ENCODE results near the gene HES6. TPM values are rescaled to one million over a fixed set of nuclear protein-coding genes. Genes with fewer than 3 reads are reported as not detected.
A peak's percentile ranks its signal among the peaks of the same experiment; 100 is the strongest.

HES6 gene
- total and polyA plus RNA-seq, 2 donors (not counting 1 experiment from before 2014, with no cell fraction given) = 0.82 to 4.1 TPM

DNA sequence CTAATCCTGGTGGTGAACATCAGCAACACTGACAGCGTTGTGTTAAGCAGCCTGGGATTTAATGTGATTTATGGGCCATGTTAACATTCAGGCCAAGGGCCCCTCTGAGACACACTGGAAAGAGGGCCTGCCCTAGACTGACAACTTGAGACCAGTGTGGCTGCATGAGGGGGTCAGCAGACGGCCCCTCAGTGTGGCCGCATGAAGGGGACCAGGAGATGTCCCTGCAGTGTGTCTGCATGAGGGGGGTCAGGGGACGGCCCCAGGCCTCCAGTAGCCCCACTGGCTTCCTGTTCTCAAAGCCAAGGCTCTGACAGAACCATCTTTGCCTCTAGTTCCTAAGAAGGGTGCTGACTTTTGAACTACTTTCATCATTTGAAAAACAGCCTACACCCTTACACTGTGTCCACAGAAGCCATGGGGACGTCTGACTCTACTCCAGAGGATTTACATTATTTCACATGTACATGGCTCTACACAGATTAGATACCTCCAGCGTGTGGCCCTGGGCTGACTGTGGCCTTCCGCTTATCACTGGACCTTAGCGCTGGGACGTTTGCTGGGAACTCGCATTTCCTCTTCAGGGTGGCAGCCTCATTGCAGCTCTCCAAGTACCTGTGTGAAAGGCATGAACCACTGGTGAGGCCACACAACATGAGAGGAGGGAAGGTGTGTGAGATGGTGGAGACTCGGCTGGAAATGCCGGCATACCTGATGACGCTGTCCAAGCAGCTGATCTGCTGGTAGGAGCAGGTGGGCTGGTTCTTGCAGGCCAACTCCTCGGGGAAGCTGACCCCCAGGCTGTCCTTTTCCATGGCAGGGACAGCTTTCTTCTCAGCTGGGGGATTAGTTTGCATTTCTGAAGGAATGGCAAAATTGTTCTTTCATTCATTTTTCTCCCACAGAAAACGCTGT lies 18.2 kb upstream of the HES6 start:
- H3K27ac ChIP-seq (ENCODE audit: insufficient read depth, low read length) = no peak overlapping the region
- TF ChIP-seq EZH2 (IDR thresholded peaks at IDR 0.05; ENCODE audit: low read length, missing control alignments) = no peak
- TF ChIP-seq, protein P1, sequence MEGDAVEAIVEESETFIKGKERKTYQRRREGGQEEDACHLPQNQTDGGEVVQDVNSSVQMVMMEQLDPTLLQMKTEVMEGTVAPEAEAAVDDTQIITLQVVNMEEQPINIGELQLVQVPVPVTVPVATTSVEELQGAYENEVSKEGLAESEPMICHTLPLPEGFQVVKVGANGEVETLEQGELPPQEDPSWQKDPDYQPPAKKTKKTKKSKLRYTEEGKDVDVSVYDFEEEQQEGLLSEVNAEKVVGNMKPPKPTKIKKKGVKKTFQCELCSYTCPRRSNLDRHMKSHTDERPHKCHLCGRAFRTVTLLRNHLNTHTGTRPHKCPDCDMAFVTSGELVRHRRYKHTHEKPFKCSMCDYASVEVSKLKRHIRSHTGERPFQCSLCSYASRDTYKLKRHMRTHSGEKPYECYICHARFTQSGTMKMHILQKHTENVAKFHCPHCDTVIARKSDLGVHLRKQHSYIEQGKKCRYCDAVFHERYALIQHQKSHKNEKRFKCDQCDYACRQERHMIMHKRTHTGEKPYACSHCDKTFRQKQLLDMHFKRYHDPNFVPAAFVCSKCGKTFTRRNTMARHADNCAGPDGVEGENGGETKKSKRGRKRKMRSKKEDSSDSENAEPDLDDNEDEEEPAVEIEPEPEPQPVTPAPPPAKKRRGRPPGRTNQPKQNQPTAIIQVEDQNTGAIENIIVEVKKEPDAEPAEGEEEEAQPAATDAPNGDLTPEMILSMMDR (conservative IDR thresholded peaks at IDR 0.05 in 1 of 2, IDR thresholded peaks at IDR 0.05 in 1 of 2; ENCODE audit: low read depth in 1 of 2, low read length in 2 of 2) = no peak
- H3K4me2 ChIP-seq (ENCODE audit: extremely low read depth, insufficient read depth, low read length) = no peak overlapping the region
- H3K4me3 ChIP-seq (replicated peaks in 1 of 4; ENCODE audit: control extremely low read depth in 1 of 4, insufficient read depth in 1 of 4, low read depth in 3 of 4, low read length in 4 of 4) = no peak overlapping the region
- peaks cover 8% of the 10 kb centered on the region for H3K36me3 ChIP-seq (ENCODE audit: control insufficient read depth, insufficient read depth, low read length)
- H3K79me2 ChIP-seq (ENCODE audit: control insufficient read depth, insufficient read depth, low read length) = no peaks in the 10 kb centered on the region
- H3K9me3 ChIP-seq (ENCODE audit: control insufficient read depth, insufficient read depth, low read depth, low read length) = no peaks in the 10 kb centered on the region
- H2AFZ ChIP-seq (ENCODE audit: low read length) = no peak overlapping the region
- H3K9ac ChIP-seq (ENCODE audit: insufficient read depth, low read length) = no peak overlapping the region
- no peaks in the 10 kb centered on the region for H4K20me1 ChIP-seq (ENCODE audit: control insufficient read depth, extremely low read depth, insufficient read depth, low read length)
- H3K4me1 ChIP-seq (ENCODE audit: control insufficient read depth, extremely low read depth, insufficient read depth, low read length) = no peaks in the 10 kb centered on the region
- DNase-seq (ENCODE audit: low read depth in 2 of 2) = no peak
- no peaks in the 10 kb centered on the region for H3K27me3 ChIP-seq (ENCODE audit: control insufficient read depth, insufficient read depth, low read length)

DNA sequence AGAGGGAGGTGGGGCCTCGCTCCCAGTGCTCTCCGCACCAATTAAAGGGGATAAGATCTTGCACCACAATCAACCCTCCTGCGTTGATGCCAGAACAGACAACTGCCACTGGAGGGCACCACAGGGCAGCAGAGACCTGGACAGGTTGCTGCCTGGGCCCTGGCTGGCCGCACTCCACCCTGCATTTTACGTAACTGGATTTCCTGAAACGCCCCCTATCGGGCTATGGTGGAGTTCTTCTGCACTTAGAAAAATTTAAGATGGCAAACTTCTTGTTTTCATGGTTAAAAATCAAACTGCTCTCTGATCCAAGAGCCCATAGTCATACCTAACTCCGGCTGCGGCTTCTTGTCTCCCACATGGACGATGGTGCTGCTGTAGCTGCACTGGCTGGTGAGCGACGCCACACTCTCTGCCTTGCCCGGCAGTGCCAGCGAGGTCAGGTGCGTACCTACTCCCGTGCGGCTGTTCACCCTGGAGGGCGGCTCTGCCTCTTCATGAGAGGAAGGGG lies 16.8 kb upstream of the HES6 start:
- Histone ChIP-seq H3K27me3 (ENCODE audit: control insufficient read depth, insufficient read depth, low read length) (no peaks in the 10 kb centered on the region), H3K79me2 (ENCODE audit: control insufficient read depth, insufficient read depth, low read length) (no peaks in the 10 kb centered on the region), H3K9ac (ENCODE audit: insufficient read depth, low read length) (no peak overlapping the region), H3K27ac (ENCODE audit: insufficient read depth, low read length) (no peak overlapping the region), H3K36me3 (ENCODE audit: control insufficient read depth, insufficient read depth, low read length) (peaks cover 8% of the 10 kb centered on the region), H3K4me3 (replicated peaks in 1 of 4; ENCODE audit: control extremely low read depth in 1 of 4, insufficient read depth in 1 of 4, low read depth in 3 of 4, low read length in 4 of 4) (no peak overlapping the region), H3K4me2 (ENCODE audit: extremely low read depth, insufficient read depth, low read length) (no peak overlapping the region), H3K4me1 (ENCODE audit: control insufficient read depth, extremely low read depth, insufficient read depth, low read length) (no peaks in the 10 kb centered on the region), H3K9me3 (ENCODE audit: control insufficient read depth, insufficient read depth, low read depth, low read length) (no peaks in the 10 kb centered on the region), H4K20me1 (ENCODE audit: control insufficient read depth, extremely low read depth, insufficient read depth, low read length) (no peaks in the 10 kb centered on the region), H2AFZ (ENCODE audit: low read length) (no peak overlapping the region)
- peak; percentile 66 to 74 for DNase-seq (ENCODE audit: low read depth in 2 of 2)
- no peak for TF ChIP-seq EZH2 (IDR thresholded peaks at IDR 0.05; ENCODE audit: low read length, missing control alignments)
- TF ChIP-seq, protein P1 (conservative IDR thresholded peaks at IDR 0.05 in 1 of 2, IDR thresholded peaks at IDR 0.05 in 1 of 2; ENCODE audit: low read depth in 1 of 2, low read length in 2 of 2) = peak; percentile 56 to 68

DNA sequence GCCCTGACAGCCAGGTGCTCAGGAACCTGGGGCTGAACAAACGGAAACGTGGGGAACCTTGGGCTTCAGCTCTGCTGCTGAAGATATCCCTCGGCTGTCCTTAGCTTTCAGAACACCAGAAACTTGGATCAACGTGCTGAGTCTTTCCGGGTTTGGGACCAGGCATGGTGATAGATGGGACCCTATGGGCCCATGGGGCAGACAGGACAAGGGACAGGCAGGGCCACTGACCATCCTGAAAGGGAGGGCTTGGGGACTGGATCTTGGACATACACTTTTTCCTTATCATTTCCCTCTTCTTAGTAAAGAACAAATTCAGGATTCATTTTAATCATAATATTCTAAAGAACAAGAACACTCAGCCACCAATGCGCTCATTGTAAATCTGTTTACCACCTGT lies 16.3 kb upstream of the HES6 start:
- Histone ChIP-seq H3K79me2 (ENCODE audit: control insufficient read depth, insufficient read depth, low read length) (no peaks in the 10 kb centered on the region), H4K20me1 (ENCODE audit: control insufficient read depth, extremely low read depth, insufficient read depth, low read length) (no peaks in the 10 kb centered on the region), H3K4me1 (ENCODE audit: control insufficient read depth, extremely low read depth, insufficient read depth, low read length) (no peaks in the 10 kb centered on the region), H3K36me3 (ENCODE audit: control insufficient read depth, insufficient read depth, low read length) (peaks cover 8% of the 10 kb centered on the region), H3K4me2 (ENCODE audit: extremely low read depth, insufficient read depth, low read length) (no peak overlapping the region), H3K9me3 (ENCODE audit: control insufficient read depth, insufficient read depth, low read depth, low read length) (no peaks in the 10 kb centered on the region), H3K4me3 (replicated peaks in 1 of 4; ENCODE audit: control extremely low read depth in 1 of 4, insufficient read depth in 1 of 4, low read depth in 3 of 4, low read length in 4 of 4) (no peak overlapping the region), H2AFZ (ENCODE audit: low read length) (no peak overlapping the region), H3K27me3 (ENCODE audit: control insufficient read depth, insufficient read depth, low read length) (no peaks in the 10 kb centered on the region), H3K9ac (ENCODE audit: insufficient read depth, low read length) (no peak overlapping the region), H3K27ac (ENCODE audit: insufficient read depth, low read length) (no peak overlapping the region)
- DNase-seq (ENCODE audit: low read depth in 2 of 2) = no peak
- TF ChIP-seq, protein P1 (conservative IDR thresholded peaks at IDR 0.05 in 1 of 2, IDR thresholded peaks at IDR 0.05 in 1 of 2; ENCODE audit: low read depth in 1 of 2, low read length in 2 of 2) = no peak
- no peak for TF ChIP-seq EZH2 (IDR thresholded peaks at IDR 0.05; ENCODE audit: low read length, missing control alignments)

Data from fibroblast of lung (primary cell).